Measurements from ENCODE around the gene ARHGAP12.

DNA sequence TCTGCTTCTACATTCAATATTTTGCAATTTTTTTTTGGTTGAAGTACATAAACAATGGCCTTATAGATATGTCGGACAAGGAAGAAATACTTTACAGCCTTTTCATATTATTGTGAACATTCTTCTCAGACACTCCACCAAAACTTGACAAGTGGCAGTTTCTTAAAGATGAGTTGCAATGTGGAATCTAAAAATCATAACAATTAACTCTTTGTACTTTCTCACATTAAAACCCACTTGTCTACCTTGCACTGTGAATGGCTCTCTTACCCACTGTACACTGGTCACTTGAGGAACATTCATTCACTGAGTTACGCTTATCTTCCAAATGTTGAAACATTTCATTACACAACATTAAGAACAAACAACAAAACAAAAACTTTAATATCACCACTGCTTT, 44.2 kb downstream of the ARHGAP12 start:
- TF ChIP-seq CTCF (tag by site-specific recombination; IDR thresholded peaks at IDR 0.05): no peak
- TF ChIP-seq ZEB2 (tag by site-specific recombination; IDR thresholded peaks at IDR 0.05): no peak
- TF ChIP-seq ATF2 (tag by site-specific recombination; IDR thresholded peaks at IDR 0.05; ENCODE audit: low read depth): no peak
- TF ChIP-seq ZNF639 (tag by site-specific recombination; IDR thresholded peaks at IDR 0.05): no peak
- no peak for TF ChIP-seq ZNF398 (tag by site-specific recombination; IDR thresholded peaks at IDR 0.05)
- TF ChIP-seq, protein P1, sequence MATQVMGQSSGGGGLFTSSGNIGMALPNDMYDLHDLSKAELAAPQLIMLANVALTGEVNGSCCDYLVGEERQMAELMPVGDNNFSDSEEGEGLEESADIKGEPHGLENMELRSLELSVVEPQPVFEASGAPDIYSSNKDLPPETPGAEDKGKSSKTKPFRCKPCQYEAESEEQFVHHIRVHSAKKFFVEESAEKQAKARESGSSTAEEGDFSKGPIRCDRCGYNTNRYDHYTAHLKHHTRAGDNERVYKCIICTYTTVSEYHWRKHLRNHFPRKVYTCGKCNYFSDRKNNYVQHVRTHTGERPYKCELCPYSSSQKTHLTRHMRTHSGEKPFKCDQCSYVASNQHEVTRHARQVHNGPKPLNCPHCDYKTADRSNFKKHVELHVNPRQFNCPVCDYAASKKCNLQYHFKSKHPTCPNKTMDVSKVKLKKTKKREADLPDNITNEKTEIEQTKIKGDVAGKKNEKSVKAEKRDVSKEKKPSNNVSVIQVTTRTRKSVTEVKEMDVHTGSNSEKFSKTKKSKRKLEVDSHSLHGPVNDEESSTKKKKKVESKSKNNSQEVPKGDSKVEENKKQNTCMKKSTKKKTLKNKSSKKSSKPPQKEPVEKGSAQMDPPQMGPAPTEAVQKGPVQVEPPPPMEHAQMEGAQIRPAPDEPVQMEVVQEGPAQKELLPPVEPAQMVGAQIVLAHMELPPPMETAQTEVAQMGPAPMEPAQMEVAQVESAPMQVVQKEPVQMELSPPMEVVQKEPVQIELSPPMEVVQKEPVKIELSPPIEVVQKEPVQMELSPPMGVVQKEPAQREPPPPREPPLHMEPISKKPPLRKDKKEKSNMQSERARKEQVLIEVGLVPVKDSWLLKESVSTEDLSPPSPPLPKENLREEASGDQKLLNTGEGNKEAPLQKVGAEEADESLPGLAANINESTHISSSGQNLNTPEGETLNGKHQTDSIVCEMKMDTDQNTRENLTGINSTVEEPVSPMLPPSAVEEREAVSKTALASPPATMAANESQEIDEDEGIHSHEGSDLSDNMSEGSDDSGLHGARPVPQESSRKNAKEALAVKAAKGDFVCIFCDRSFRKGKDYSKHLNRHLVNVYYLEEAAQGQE (tag by site-specific recombination; IDR thresholded peaks at IDR 0.05): no peak
- TF ChIP-seq ZNF138 (tag by site-specific recombination; IDR thresholded peaks at IDR 0.05; ENCODE audit: borderline replicate concordance): no peak
- TF ChIP-seq ZNF140 (tag by site-specific recombination; IDR thresholded peaks at IDR 0.05): no peak
- TF ChIP-seq, protein P2, sequence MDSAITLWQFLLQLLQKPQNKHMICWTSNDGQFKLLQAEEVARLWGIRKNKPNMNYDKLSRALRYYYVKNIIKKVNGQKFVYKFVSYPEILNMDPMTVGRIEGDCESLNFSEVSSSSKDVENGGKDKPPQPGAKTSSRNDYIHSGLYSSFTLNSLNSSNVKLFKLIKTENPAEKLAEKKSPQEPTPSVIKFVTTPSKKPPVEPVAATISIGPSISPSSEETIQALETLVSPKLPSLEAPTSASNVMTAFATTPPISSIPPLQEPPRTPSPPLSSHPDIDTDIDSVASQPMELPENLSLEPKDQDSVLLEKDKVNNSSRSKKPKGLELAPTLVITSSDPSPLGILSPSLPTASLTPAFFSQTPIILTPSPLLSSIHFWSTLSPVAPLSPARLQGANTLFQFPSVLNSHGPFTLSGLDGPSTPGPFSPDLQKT (IDR thresholded peaks at IDR 0.05; ENCODE audit: borderline replicate concordance, low read depth, low read length): no peak
- TF ChIP-seq ZNF837 (tag by site-specific recombination; IDR thresholded peaks at IDR 0.05): no peak
- no peak for TF ChIP-seq YY1 (tag by site-specific recombination; IDR thresholded peaks at IDR 0.05)
- TF ChIP-seq ZBTB10 (tag by site-specific recombination; IDR thresholded peaks at IDR 0.05): no peak
